GM23338 (cell line): ENCODE results near the gene PRG2. TPM values are rescaled to one million over a fixed set of nuclear protein-coding genes. Genes with fewer than 3 reads are reported as not detected.
A peak's percentile ranks its signal among the peaks of the same experiment; 100 is the strongest.

Experiments
- ATAC-seq: fragments of 200-7000 bp; cut with Tn5 transposase; 3 replicates; pipeline ENCODE4 v1.9.1; 2020
- DNase-seq: peaks from one replicate; pipeline ENCODE4 v3.0.0-alpha.2; 2015; ENCODE audit warnings: low spot score
- H2AFZ ChIP-seq: fragments of 200-600 bp; sonication (generic); 2 replicates; pipeline ENCODE4 v1.8.0; 2016; ENCODE audit warnings: antibody characterized with exemption, mild to moderate bottlenecking, moderate library complexity
- H3F3A ChIP-seq: fragments of 200-600 bp; sonication (generic); replicated peaks from 2 replicates; pipeline ENCODE4 v1.8.0; 2017; ENCODE audit warnings: antibody characterized with exemption, mixed run types, low read depth
- H3K27ac ChIP-seq: fragments of 200-600 bp; sonication (generic); 2 replicates; pipeline ENCODE4 v1.6.1; 2016; ENCODE audit warnings: low read depth
- H3K27me3 ChIP-seq: fragments of 200-600 bp; sonication (generic); 2 replicates; pipeline ENCODE4 v1.8.0; 2016; ENCODE audit warnings: mild to moderate bottlenecking, mixed run types, moderate library complexity; ENCODE audit not compliant: insufficient read depth
- H3K36me3 ChIP-seq: fragments of 200-600 bp; sonication (generic); 2 replicates; pipeline ENCODE4 v1.8.0; 2016; ENCODE audit warnings: mild to moderate bottlenecking; ENCODE audit not compliant: insufficient read depth
- H3K4me1 ChIP-seq: fragments of 200-600 bp; sonication (generic); 2 replicates; pipeline ENCODE4 v1.8.0; 2016; ENCODE audit warnings: mild to moderate bottlenecking, moderate library complexity; ENCODE audit not compliant: insufficient read depth
- H3K4me2 ChIP-seq: fragments of 200-600 bp; sonication (generic); 2 replicates; pipeline ENCODE4 v1.7.1; 2017; ENCODE audit warnings: mixed run types
- H3K4me3 ChIP-seq: fragments of 200-600 bp; sonication (generic); 2 replicates; pipeline ENCODE4 v1.6.1; 2016; ENCODE audit warnings: mixed run types
- H3K79me2 ChIP-seq: fragments of 200-600 bp; sonication (generic); replicated peaks from 2 replicates; pipeline ENCODE4 v1.8.0; 2017; ENCODE audit warnings: mild to moderate bottlenecking; ENCODE audit not compliant: insufficient read depth
- H3K9me2 ChIP-seq: fragments of 200-600 bp; sonication (generic); 2 replicates; pipeline ENCODE4 v1.8.0; 2017; ENCODE audit not compliant: insufficient read depth
- H4K20me1 ChIP-seq: fragments of 200-600 bp; sonication (generic); replicated peaks from 2 replicates; pipeline ENCODE4 v1.8.0; 2017; ENCODE audit warnings: mild to moderate bottlenecking; ENCODE audit not compliant: insufficient read depth
- H3K27ac Mint-ChIP-seq: 2 replicates; pipeline ENCODE4 v1.8.0; 2020; ENCODE audit warnings: inconsistent platforms, mild to moderate bottlenecking, moderate library complexity, mixed read lengths
- H3K27me3 Mint-ChIP-seq: 3 replicates; pipeline ENCODE4 v1.8.0; 2022; ENCODE audit warnings: low read depth, mild to moderate bottlenecking, moderate library complexity, mixed read lengths, inconsistent platforms; ENCODE audit not compliant: insufficient read depth, poor library complexity
- H3K36me3 Mint-ChIP-seq: 3 replicates; pipeline ENCODE4 v1.8.0; 2021; ENCODE audit warnings: low read depth, mild to moderate bottlenecking, inconsistent platforms, moderate library complexity, mixed read lengths
- H3K4me1 Mint-ChIP-seq: 3 replicates; pipeline ENCODE4 v1.8.0; 2020; ENCODE audit warnings: mild to moderate bottlenecking, inconsistent platforms, mixed read lengths
- H3K4me3 Mint-ChIP-seq: 3 replicates; pipeline ENCODE4 v1.8.0; 2021; ENCODE audit warnings: moderate library complexity, mild to moderate bottlenecking, inconsistent platforms, mixed read lengths
- H3K9me3 Mint-ChIP-seq: 3 replicates; pipeline ENCODE4 v1.8.0; 2020; ENCODE audit warnings: moderate library complexity, mild to moderate bottlenecking, inconsistent platforms, mixed read lengths
- CREB1 ChIP-seq: fragments of 250-450 bp; sonication (Bioruptor Pico); IDR thresholded peaks from 2 replicates; pipeline ENCODE4 v1.5.0; 2020; ENCODE audit warnings: low read depth, mild to moderate bottlenecking, moderate library complexity
- EZH2 ChIP-seq: fragments of 200-600 bp; sonication (generic); IDR thresholded peaks from one replicate; pipeline ENCODE4 v1.8.0; 2017; ENCODE audit warnings: antibody characterized with exemption, mild to moderate bottlenecking, low read depth; ENCODE audit not compliant: unreplicated experiment
- EZH2phosphoT487 ChIP-seq: fragments of 200-600 bp; sonication (generic); IDR thresholded peaks from one replicate; pipeline ENCODE4 v1.8.1; 2018; ENCODE audit warnings: antibody characterized with exemption; ENCODE audit not compliant: unreplicated experiment
- JUNB ChIP-seq: IDR thresholded peaks from one replicate; pipeline ENCODE4 v1.6.1; 2016; ENCODE audit warnings: antibody characterized with exemption; ENCODE audit not compliant: unreplicated experiment
- NANOG ChIP-seq: IDR thresholded peaks from 2 replicates; pipeline ENCODE4 v1.6.1; 2016; ENCODE audit warnings: antibody characterized with exemption, borderline replicate concordance
- POLR2AphosphoS5 ChIP-seq: IDR thresholded peaks from 2 replicates; pipeline ENCODE4 v1.6.1; 2016; ENCODE audit warnings: antibody characterized with exemption, low read depth
- STAT1 ChIP-seq: IDR thresholded peaks from one replicate; pipeline ENCODE4 v1.6.1; 2016; ENCODE audit warnings: antibody characterized with exemption; ENCODE audit not compliant: unreplicated experiment
- ZNF114 ChIP-seq: fragments of 250-450 bp; sonication (Bioruptor Pico); IDR thresholded peaks from 2 replicates; pipeline ENCODE4 v1.5.0; 2020; ENCODE audit warnings: mild to moderate bottlenecking, moderate library complexity
- ZNF331 ChIP-seq: fragments of 250-450 bp; sonication (Bioruptor Pico); IDR thresholded peaks from 2 replicates; pipeline ENCODE4 v1.5.0; 2020; ENCODE audit warnings: low read depth, mild to moderate bottlenecking, moderate library complexity
- polyA plus RNA-seq: library from polyadenylated mRNA; unstranded; fragments of >200 nt; fragmentation: Nextera tagmentation; extraction: Ambion mirVana; gene quantifications from 2 replicates; pipeline ENCODE4 v1.2.1, GENCODE V29; 2016
- total RNA-seq: library from RNA; depleted of rRNA; stranded (reverse); fragments of >200 nt; shearing (Covaris generic); gene quantifications from 2 replicates; pipeline ENCODE4 v1.2.3, GENCODE V29; 2014
- TF ChIP-seq, protein P1 (sequence below): IDR thresholded peaks from one replicate; pipeline ENCODE4 v1.6.1; 2018; ENCODE audit warnings: antibody characterized with exemption; ENCODE audit not compliant: unreplicated experiment
- TF ChIP-seq, protein P2 (sequence below): IDR thresholded peaks from 2 replicates; pipeline ENCODE4 v1.6.1; 2016; ENCODE audit warnings: antibody characterized with exemption
- TF ChIP-seq, protein P3 (sequence below), 2 experiments: fragments of 200-600 bp in 1 of 2; sonication (generic) in 1 of 2; conservative IDR thresholded peaks; 2 replicates each; pipeline versions ENCODE4 v1.5.1 to v1.6.1; 2016 to 2017; ENCODE audit warnings: antibody characterized with exemption in 2 of 2, low read depth in 2 of 2, mild to moderate bottlenecking in 2 of 2, moderate library complexity in 1 of 2
- TF ChIP-seq, protein P4 (sequence below): fragments of 250-450 bp; sonication (Bioruptor Pico); IDR thresholded peaks from 2 replicates; pipeline ENCODE4 v1.5.0; 2020; ENCODE audit warnings: mild to moderate bottlenecking, moderate library complexity

The PRG2 gene
- total and polyA plus RNA-seq, 2 experiments from 2014 or later = not detected

- H3K27ac ChIP-seq = no peak overlapping the region
- no peak overlapping the region for H2AFZ ChIP-seq
- H3K36me3 Mint-ChIP-seq = peaks cover 25% of the 10 kb centered on the region
- peaks cover 21% of the 10 kb centered on the region for H3K4me1 Mint-ChIP-seq
- H3K79me2 ChIP-seq = 0 out of 2 replicates have a peak, but pooled peaks cover 5% of the 10 kb centered on the region
- TF ChIP-seq, protein P1, sequence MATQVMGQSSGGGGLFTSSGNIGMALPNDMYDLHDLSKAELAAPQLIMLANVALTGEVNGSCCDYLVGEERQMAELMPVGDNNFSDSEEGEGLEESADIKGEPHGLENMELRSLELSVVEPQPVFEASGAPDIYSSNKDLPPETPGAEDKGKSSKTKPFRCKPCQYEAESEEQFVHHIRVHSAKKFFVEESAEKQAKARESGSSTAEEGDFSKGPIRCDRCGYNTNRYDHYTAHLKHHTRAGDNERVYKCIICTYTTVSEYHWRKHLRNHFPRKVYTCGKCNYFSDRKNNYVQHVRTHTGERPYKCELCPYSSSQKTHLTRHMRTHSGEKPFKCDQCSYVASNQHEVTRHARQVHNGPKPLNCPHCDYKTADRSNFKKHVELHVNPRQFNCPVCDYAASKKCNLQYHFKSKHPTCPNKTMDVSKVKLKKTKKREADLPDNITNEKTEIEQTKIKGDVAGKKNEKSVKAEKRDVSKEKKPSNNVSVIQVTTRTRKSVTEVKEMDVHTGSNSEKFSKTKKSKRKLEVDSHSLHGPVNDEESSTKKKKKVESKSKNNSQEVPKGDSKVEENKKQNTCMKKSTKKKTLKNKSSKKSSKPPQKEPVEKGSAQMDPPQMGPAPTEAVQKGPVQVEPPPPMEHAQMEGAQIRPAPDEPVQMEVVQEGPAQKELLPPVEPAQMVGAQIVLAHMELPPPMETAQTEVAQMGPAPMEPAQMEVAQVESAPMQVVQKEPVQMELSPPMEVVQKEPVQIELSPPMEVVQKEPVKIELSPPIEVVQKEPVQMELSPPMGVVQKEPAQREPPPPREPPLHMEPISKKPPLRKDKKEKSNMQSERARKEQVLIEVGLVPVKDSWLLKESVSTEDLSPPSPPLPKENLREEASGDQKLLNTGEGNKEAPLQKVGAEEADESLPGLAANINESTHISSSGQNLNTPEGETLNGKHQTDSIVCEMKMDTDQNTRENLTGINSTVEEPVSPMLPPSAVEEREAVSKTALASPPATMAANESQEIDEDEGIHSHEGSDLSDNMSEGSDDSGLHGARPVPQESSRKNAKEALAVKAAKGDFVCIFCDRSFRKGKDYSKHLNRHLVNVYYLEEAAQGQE = no peak
- TF ChIP-seq, protein P2, sequence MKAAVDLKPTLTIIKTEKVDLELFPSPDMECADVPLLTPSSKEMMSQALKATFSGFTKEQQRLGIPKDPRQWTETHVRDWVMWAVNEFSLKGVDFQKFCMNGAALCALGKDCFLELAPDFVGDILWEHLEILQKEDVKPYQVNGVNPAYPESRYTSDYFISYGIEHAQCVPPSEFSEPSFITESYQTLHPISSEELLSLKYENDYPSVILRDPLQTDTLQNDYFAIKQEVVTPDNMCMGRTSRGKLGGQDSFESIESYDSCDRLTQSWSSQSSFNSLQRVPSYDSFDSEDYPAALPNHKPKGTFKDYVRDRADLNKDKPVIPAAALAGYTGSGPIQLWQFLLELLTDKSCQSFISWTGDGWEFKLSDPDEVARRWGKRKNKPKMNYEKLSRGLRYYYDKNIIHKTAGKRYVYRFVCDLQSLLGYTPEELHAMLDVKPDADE = no peak
- TF ChIP-seq, protein P3, sequence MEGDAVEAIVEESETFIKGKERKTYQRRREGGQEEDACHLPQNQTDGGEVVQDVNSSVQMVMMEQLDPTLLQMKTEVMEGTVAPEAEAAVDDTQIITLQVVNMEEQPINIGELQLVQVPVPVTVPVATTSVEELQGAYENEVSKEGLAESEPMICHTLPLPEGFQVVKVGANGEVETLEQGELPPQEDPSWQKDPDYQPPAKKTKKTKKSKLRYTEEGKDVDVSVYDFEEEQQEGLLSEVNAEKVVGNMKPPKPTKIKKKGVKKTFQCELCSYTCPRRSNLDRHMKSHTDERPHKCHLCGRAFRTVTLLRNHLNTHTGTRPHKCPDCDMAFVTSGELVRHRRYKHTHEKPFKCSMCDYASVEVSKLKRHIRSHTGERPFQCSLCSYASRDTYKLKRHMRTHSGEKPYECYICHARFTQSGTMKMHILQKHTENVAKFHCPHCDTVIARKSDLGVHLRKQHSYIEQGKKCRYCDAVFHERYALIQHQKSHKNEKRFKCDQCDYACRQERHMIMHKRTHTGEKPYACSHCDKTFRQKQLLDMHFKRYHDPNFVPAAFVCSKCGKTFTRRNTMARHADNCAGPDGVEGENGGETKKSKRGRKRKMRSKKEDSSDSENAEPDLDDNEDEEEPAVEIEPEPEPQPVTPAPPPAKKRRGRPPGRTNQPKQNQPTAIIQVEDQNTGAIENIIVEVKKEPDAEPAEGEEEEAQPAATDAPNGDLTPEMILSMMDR (conservative IDR thresholded peaks at IDR 0.05; ENCODE audit: low read depth in 2 of 2) = no peak
- TF ChIP-seq CREB1 (CRISPR knock-in tag) = no peak
- TF ChIP-seq EZH2 = no peak
- TF ChIP-seq STAT1 = no peak
- no peak for TF ChIP-seq ZNF114
- TF ChIP-seq ZNF331 = no peak
- no peak for TF ChIP-seq EZH2phosphoT487
- no peak for TF ChIP-seq JUNB
- TF ChIP-seq POLR2AphosphoS5 = no peak
- TF ChIP-seq, protein P4, sequence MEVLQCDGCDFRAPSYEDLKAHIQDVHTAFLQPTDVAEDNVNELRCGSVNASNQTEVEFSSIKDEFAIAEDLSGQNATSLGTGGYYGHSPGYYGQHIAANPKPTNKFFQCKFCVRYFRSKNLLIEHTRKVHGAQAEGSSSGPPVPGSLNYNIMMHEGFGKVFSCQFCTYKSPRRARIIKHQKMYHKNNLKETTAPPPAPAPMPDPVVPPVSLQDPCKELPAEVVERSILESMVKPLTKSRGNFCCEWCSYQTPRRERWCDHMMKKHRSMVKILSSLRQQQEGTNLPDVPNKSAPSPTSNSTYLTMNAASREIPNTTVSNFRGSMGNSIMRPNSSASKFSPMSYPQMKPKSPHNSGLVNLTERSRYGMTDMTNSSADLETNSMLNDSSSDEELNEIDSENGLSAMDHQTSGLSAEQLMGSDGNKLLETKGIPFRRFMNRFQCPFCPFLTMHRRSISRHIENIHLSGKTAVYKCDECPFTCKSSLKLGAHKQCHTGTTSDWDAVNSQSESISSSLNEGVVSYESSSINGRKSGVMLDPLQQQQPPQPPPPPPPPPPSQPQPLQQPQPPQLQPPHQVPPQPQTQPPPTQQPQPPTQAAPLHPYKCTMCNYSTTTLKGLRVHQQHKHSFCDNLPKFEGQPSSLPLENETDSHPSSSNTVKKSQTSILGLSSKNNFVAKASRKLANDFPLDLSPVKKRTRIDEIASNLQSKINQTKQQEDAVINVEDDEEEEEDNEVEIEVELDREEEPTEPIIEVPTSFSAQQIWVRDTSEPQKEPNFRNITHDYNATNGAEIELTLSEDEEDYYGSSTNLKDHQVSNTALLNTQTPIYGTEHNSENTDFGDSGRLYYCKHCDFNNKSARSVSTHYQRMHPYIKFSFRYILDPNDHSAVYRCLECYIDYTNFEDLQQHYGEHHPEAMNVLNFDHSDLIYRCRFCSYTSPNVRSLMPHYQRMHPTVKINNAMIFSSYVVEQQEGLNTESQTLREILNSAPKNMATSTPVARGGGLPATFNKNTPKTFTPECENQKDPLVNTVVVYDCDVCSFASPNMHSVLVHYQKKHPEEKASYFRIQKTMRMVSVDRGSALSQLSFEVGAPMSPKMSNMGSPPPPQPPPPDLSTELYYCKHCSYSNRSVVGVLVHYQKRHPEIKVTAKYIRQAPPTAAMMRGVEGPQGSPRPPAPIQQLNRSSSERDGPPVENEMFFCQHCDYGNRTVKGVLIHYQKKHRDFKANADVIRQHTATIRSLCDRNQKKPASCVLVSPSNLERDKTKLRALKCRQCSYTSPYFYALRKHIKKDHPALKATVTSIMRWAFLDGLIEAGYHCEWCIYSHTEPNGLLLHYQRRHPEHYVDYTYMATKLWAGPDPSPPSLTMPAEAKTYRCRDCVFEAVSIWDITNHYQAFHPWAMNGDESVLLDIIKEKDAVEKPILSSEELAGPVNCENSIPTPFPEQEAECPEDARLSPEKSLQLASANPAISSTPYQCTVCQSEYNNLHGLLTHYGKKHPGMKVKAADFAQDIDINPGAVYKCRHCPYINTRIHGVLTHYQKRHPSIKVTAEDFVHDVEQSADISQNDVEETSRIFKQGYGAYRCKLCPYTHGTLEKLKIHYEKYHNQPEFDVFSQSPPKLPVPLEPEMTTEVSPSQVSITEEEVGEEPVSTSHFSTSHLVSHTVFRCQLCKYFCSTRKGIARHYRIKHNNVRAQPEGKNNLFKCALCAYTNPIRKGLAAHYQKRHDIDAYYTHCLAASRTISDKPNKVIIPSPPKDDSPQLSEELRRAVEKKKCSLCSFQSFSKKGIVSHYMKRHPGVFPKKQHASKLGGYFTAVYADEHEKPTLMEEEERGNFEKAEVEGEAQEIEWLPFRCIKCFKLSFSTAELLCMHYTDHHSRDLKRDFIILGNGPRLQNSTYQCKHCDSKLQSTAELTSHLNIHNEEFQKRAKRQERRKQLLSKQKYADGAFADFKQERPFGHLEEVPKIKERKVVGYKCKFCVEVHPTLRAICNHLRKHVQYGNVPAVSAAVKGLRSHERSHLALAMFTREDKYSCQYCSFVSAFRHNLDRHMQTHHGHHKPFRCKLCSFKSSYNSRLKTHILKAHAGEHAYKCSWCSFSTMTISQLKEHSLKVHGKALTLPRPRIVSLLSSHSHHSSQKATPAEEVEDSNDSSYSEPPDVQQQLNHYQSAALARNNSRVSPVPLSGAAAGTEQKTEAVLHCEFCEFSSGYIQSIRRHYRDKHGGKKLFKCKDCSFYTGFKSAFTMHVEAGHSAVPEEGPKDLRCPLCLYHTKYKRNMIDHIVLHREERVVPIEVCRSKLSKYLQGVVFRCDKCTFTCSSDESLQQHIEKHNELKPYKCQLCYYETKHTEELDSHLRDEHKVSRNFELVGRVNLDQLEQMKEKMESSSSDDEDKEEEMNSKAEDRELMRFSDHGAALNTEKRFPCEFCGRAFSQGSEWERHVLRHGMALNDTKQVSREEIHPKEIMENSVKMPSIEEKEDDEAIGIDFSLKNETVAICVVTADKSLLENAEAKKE (CRISPR knock-in tag) = no peak
- TF ChIP-seq NANOG = no peak
- H3K4me1 ChIP-seq = peaks cover 15% of the 10 kb centered on the region
- H3K27ac Mint-ChIP-seq = no peak overlapping the region
- H3K4me3 Mint-ChIP-seq = peak overlapping the region; percentile 82
- H4K20me1 ChIP-seq = no peaks in the 10 kb centered on the region; the same call in 1 of the 2 replicates
- H3K9me2 ChIP-seq = no peaks in the 10 kb centered on the region
- no peak for DNase-seq
- H3K27me3 Mint-ChIP-seq = peaks cover 21% of the 10 kb centered on the region
- no peak for ATAC-seq
- no peaks in the 10 kb centered on the region; the same call in 1 of the 2 replicates for H3K36me3 ChIP-seq
- H3K9me3 Mint-ChIP-seq = no peaks in the 10 kb centered on the region
- peaks cover 13% of the 10 kb centered on the region; the same call in 1 of the 2 replicates for H3K27me3 ChIP-seq
- H3K4me2 ChIP-seq = peak overlapping the region; percentile 81
- H3F3A ChIP-seq = no peaks in the 10 kb centered on the region; the same call in 1 of the 2 replicates
- H3K4me3 ChIP-seq = peak overlapping the region; percentile 61
Measured at GRCh38 chr11:57425565-57426438, 35.4 kb upstream of the PRG2 start.
